ENCODE data around the gene GNAT3. TPM values are rescaled to one million over a fixed set of nuclear protein-coding genes. Genes with fewer than 3 reads are reported as not detected.

The GNAT3 gene
- total RNA-seq, 1 experiment from 2014 or later: not detected

- no TSS peak for BruUV-seq (replicated peaks)
- H3K36me3 ChIP-seq (ENCODE audit: control insufficient read depth, insufficient read depth, low read length): no peaks in the 10 kb centered on the region
- POLR2A ChIA-PET: no interaction called here
- no peaks in the 10 kb centered on the region for H3K27me3 ChIP-seq (replicated peaks; ENCODE audit: control insufficient read depth, insufficient read depth, low read length)
- CTCF ChIA-PET: no interaction called here
- DNase-seq: no peak
- no peaks in the 10 kb centered on the region for H3K4me1 Mint-ChIP-seq (ENCODE audit: low read depth, unreplicated experiment)
- TF ChIP-seq CTCF (IDR thresholded peaks at IDR 0.05; ENCODE audit: insufficient read depth in 1 of 2, low read depth in 1 of 2, low read length in 1 of 2, severe bottlenecking in 1 of 2, unreplicated experiment in 1 of 2): no peak
- H3K4me3 Mint-ChIP-seq (ENCODE audit: unreplicated experiment): no peak overlapping the region
- peaks cover 4% of the 10 kb centered on the region for H3K36me3 Mint-ChIP-seq (ENCODE audit: insufficient read depth, unreplicated experiment)
- peaks cover 16% of the 10 kb centered on the region for H3K27me3 Mint-ChIP-seq (ENCODE audit: insufficient read depth, unreplicated experiment)
- intact Hi-C loops (cut with micrococcal nuclease; ENCODE audit: unreplicated experiment): no loop called here
- no peaks in the 10 kb centered on the region for H3K9me3 Mint-ChIP-seq (ENCODE audit: unreplicated experiment)
- H3K9me3 ChIP-seq: no peaks in the 10 kb centered on the region
- no peak overlapping the region for H3K4me3 ChIP-seq (ENCODE audit: low read depth, low read length)
- H3K4me1 ChIP-seq: no peaks in the 10 kb centered on the region
- no peak overlapping the region for H3K27ac Mint-ChIP-seq (ENCODE audit: unreplicated experiment)
Observed at GRCh38 chr7:80508440-80508839, 3.4 kb downstream of the GNAT3 start.

- DNase-seq: no peak
- intact Hi-C loops (cut with micrococcal nuclease; ENCODE audit: unreplicated experiment): no loop called here
- Histone ChIP-seq H3K36me3 (ENCODE audit: control insufficient read depth, insufficient read depth, low read length) (no peaks in the 10 kb centered on the region), H3K4me1 (no peaks in the 10 kb centered on the region), H3K27me3 (replicated peaks; ENCODE audit: control insufficient read depth, insufficient read depth, low read length) (no peaks in the 10 kb centered on the region), H3K4me3 (ENCODE audit: low read depth, low read length) (no peak overlapping the region), H3K9me3 (no peaks in the 10 kb centered on the region)
- peaks cover 4% of the 10 kb centered on the region for H3K36me3 Mint-ChIP-seq (ENCODE audit: insufficient read depth, unreplicated experiment)
- H3K9me3 Mint-ChIP-seq (ENCODE audit: unreplicated experiment): no peaks in the 10 kb centered on the region
- CTCF ChIA-PET: no interaction called here
- no peak overlapping the region for H3K27ac Mint-ChIP-seq (ENCODE audit: unreplicated experiment)
- POLR2A ChIA-PET: no interaction called here
- TF ChIP-seq CTCF (IDR thresholded peaks at IDR 0.05; ENCODE audit: insufficient read depth in 1 of 2, low read depth in 1 of 2, low read length in 1 of 2, severe bottlenecking in 1 of 2, unreplicated experiment in 1 of 2): no peak
- H3K4me3 Mint-ChIP-seq (ENCODE audit: unreplicated experiment): no peak overlapping the region
- no TSS peak for BruUV-seq (replicated peaks)
- H3K27me3 Mint-ChIP-seq (ENCODE audit: insufficient read depth, unreplicated experiment): peaks cover 20% of the 10 kb centered on the region
- no peaks in the 10 kb centered on the region for H3K4me1 Mint-ChIP-seq (ENCODE audit: low read depth, unreplicated experiment)
Observed at GRCh38 chr7:80505900-80506500, 5.9 kb downstream of the GNAT3 start.

GRCh38 chr7:80500325-80500724 lies 11.5 kb downstream of the GNAT3 start:
- intact Hi-C loops (cut with micrococcal nuclease; ENCODE audit: unreplicated experiment): no loop called here
- Histone ChIP-seq H3K4me1 (no peaks in the 10 kb centered on the region), H3K9me3 (no peaks in the 10 kb centered on the region), H3K36me3 (ENCODE audit: control insufficient read depth, insufficient read depth, low read length) (no peaks in the 10 kb centered on the region), H3K27me3 (replicated peaks; ENCODE audit: control insufficient read depth, insufficient read depth, low read length) (no peaks in the 10 kb centered on the region), H3K4me3 (ENCODE audit: low read depth, low read length) (no peak overlapping the region)
- Mint-ChIP-seq H3K27ac (ENCODE audit: unreplicated experiment) (no peak overlapping the region), H3K4me3 (ENCODE audit: unreplicated experiment) (no peak overlapping the region), H3K36me3 (ENCODE audit: insufficient read depth, unreplicated experiment) (peaks cover 4% of the 10 kb centered on the region), H3K9me3 (ENCODE audit: unreplicated experiment) (no peaks in the 10 kb centered on the region), H3K4me1 (ENCODE audit: low read depth, unreplicated experiment) (no peaks in the 10 kb centered on the region), H3K27me3 (ENCODE audit: insufficient read depth, unreplicated experiment) (peaks cover 15% of the 10 kb centered on the region)
- CTCF ChIA-PET: no interaction called here
- no peak for TF ChIP-seq CTCF (IDR thresholded peaks at IDR 0.05; ENCODE audit: insufficient read depth in 1 of 2, low read depth in 1 of 2, low read length in 1 of 2, severe bottlenecking in 1 of 2, unreplicated experiment in 1 of 2)
- no TSS peak for BruUV-seq (replicated peaks)
- POLR2A ChIA-PET: no interaction called here
- DNase-seq: no peak
